A549 treated with AZD9567 at 1 μM for 4 hours (cell line): ENCODE data around the gene H2BW2. TPM values are rescaled to one million over a fixed set of nuclear protein-coding genes. Genes with fewer than 3 reads are reported as not detected.

Source experiments
- total RNA-seq: library from RNA; stranded (reverse); fragments of 200-300 nt; extraction: Qiagen RNA extraction; gene quantifications from 5 replicates; pipeline ENCODE4 v1.2.3, GENCODE V29; 2022; ENCODE audit not compliant: insufficient read depth

Gene H2BW2
- total RNA-seq, result not detected in 5 replicates

DNA sequence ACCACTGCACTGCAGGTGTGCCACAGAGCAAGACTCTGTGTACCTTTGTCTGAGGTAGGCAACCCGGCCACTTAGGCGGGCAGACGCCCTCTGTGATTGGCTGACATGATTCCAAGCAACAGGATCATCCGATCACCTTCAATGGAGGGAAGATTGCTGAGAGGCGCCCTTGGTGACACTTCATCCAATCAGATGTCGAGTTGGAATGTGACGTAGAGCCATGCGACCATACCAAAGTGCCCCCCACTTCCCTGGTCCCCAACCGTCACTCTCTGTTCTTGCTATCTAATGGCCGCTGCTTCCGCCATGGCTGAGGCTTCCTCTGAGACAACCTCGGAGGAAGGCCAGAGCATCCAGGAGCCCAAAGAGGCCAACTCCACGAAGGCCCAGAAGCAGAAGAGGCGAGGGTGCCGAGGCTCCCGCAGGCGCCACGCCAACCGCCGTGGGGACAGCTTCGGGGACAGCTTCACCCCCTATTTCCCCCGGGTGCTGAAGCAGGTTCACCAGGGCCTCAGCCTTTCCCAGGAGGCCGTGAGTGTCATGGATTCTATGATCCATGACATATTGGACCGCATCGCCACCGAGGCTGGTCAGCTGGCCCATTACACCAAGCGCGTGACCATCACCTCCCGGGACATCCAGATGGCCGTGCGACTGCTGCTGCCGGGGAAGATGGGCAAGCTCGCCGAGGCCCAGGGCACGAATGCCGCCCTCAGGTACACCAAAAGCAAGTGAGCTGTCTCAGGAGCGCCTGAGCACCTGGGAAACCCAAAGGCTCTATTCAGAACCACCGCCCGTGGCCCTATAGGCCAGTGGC, at the start of gene H2BW2:
Gene H2BW2 (plus strand): TSS at position 268 of the 817 bp plus-strand sequence. CDS start 39 bp downstream, at position 307.

DNA sequence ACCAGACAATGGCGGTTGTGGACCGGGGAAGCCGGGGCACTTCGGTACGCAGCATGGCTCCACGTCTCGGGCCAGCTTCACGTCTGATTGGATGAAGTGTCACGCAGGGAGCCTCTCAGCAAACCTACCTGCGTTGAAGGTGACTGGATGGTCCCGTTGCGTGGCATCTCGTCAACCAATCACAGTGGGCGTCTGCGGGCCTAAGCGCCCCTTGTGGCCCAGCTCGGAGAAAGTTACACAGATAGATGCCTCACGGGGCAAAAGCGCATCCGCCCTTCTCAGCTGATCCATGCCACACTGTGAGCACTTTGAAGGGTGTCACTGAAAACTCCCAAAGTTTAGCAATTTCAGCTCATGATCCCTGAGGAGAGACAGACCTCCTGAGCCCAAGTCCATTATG, 26.1 kb upstream of the H2BW2 start, which contains the start of gene H2BW1:
Gene H2BW1 (minus strand): TSS at position 103 of the 400 bp plus-strand sequence. CDS start 132 bp downstream, outside the sequence.

DNA sequence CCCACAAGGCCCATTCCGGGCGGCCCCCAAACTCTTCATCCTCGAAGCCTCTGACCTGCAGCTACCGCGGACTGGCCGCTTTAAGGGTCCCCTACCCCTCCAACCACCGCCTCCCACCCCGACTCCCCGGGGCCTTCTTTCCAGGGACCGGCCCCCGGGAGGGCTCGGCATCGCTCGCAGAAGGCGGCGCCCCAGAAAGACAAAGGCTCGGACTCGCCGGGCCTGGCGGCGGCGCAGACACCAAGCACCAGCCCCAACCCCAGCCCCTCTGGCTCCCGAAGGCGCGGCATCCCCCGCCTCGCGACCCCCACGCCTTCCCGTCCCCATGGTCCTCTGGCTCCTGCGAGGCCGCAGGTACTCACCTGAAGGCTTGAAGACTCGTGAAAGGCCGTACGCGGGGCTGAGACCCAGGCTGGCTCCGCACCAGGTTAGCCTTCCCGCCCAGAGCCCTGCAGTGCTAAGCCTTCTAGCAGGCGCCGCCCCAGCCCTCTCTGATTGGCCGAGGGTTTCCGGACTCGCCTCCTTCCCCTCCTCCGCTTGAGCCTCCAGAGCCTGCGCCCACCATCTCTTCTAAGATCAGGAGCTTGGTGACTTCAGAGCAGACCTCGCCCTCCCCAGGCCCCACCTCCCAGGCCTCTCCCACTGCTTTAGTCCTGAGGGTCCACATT, 36.2 kb downstream of the H2BW2 start, which contains the start of gene TMSB15C:
Gene TMSB15C (minus strand): TSS at position 459 of the 668 bp plus-strand sequence.

Other genes starting within 250 kb of the H2BW2 start
- 0.02 to 0.05 TPM in 2 of 5 replicates, not detected in the others for gene RAB9B, start 207.7 kb upstream of the H2BW2 start, total RNA-seq
- gene TMSB15B, start 77.3 kb upstream of the H2BW2 start, total RNA-seq, result 6.0 to 8.3 TPM (median 6.7 TPM) in 5 replicates
- not detected in 5 replicates for gene H2BW1, start 26.2 kb upstream of the H2BW2 start, total RNA-seq
- 0.13 to 0.25 TPM (median 0.14 TPM) in 4 of 5 replicates, not detected in the other for gene TMSB15C, start 36.3 kb downstream of the H2BW2 start, total RNA-seq
- 0.05 to 0.20 TPM (median 0.13 TPM) in 4 of 5 replicates, not detected in the other for gene ZCCHC18, start 72.6 kb downstream of the H2BW2 start, total RNA-seq
- gene SLC25A53, start 117.1 kb downstream of the H2BW2 start, total RNA-seq, result 3.5 to 4.8 TPM (median 4.3 TPM) in 4 of 5 replicates, not detected in the other
- 13.3 to 21.3 TPM (median 19.3 TPM) in 5 replicates for gene FAM199X, start 126.5 kb downstream of the H2BW2 start, total RNA-seq
- not detected in 5 replicates for gene ESX1, start 215.0 kb downstream of the H2BW2 start, total RNA-seq